NCI-H82 treated with DMSO at 0.1 percent for 48 hours (cell line): Measurements from ENCODE around the gene STAB2.
A peak's percentile ranks its signal among the peaks of the same experiment; 100 is the strongest.

Source experiments
- DNase-seq: peaks from one replicate; lab custom pipeline; 2025; ENCODE audit not compliant: unreplicated experiment; lab: John Stamatoyannopoulos, UW

Gene STAB2

GRCh38 chr12:103586132-103586531 lies 941 bp upstream of the STAB2 start:
- no peak for DNase-seq

GRCh38 chr12:103588680-103589079 lies 1.6 kb downstream of the STAB2 start:
- DNase-seq: no peak

- DNase-seq: no peak
Observed at GRCh38 chr12:103589517-103589916, 2.4 kb downstream of the STAB2 start.

DNA sequence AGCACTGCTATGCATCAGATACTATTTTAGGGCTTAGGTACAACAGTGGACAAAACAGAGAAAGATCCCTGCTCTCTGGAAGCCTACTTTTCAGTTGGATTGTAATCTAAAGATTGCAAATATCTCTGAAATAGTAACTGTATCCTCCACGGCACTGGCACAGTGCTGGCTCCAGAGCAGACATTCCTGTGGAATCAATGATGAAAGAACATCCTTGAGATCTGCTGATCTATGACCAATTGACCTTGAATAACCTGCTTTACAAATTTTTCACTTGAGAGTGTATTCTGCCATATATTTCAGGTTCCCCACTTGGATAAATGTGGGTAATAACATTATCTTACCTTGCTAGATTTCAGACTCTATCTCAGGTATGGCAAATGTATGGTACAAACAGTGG lies 3.2 kb downstream of the STAB2 start:
- DNase-seq: no peak

DNA sequence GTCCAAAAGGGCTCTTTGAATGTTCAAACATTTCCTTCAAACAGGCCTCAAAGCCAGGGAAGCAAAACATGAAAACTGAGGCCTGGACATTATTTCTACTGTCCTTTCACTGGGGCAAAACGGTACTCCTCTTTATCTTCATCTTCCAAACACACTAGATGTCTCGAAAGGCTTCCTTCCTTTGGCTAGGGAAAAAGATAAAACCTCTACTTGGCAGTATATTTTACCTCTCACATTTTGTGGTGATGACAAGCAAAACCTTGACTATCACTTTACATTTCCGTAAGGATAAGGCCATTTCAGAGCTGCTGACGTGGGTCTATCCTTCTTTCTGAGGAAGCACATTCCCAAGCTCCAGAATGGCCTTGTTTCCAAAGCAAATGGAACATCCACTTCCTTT lies 9.9 kb downstream of the STAB2 start:
- no peak for DNase-seq

DNA sequence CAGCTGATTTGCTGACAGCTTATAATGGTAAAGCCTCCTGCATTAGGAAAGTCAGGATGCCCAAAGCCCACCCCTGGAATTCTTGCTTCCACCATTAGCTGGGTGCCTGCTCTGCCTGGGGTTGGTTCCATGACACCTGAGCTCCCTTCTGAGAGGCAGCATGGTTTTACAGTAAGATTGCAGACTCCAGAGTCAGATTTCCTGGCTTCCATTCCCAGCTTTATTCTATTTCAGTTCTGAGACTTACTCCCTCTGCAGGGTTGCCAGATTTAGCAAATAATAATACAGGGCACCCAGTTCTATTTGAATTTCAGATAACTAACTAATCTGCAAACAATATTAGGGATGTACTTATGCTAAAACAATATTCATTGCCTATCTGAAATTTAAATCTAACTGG lies 12.2 kb downstream of the STAB2 start:
- no peak for DNase-seq

GRCh38 chr12:103600967-103601728 lies 14.1 kb downstream of the STAB2 start:
- DNase-seq: no peak

DNA sequence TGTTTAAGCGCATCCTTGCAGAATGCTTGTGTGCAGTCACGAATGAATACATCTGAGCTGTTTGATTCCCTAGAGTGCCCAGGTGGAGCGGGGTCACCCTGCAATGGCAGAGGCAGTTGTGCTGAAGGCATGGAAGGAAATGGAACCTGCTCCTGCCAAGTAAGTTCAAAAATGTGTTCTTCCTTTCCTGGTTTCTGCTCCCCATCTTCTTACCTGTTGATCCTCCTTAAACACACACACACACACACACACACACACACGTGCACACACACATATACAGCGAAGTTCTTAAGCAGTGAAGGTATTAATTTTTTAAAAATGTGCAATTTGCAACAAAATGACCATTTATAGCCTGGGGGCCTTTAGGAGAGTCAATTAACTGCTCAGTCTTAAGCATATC lies 33.3 kb downstream of the STAB2 start:
- no peak for DNase-seq

DNA sequence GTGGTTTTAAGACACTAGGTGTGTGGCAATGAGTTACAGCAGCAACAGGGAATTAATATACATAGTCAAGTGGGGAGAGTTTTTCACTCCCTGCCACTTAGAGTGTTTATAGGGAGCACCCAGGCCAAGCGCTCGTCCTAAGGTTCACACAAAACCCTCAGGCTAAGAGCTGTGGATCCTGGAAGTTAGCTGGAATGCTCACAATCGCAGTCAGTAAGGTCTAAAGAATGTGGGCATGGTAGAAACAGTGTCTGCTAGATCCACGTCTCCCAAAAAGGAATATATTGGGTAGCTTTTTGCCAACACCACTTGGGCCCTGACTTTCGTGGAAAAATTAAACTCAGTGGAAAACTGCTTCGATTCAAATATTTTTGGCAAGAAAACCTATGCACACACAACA lies 36.6 kb downstream of the STAB2 start:
- no peak for DNase-seq

GRCh38 chr12:103626498-103626897 lies 39.4 kb downstream of the STAB2 start:
- DNase-seq: no peak

GRCh38 chr12:103627189-103627855 lies 40.2 kb downstream of the STAB2 start:
- DNase-seq: no peak

DNA sequence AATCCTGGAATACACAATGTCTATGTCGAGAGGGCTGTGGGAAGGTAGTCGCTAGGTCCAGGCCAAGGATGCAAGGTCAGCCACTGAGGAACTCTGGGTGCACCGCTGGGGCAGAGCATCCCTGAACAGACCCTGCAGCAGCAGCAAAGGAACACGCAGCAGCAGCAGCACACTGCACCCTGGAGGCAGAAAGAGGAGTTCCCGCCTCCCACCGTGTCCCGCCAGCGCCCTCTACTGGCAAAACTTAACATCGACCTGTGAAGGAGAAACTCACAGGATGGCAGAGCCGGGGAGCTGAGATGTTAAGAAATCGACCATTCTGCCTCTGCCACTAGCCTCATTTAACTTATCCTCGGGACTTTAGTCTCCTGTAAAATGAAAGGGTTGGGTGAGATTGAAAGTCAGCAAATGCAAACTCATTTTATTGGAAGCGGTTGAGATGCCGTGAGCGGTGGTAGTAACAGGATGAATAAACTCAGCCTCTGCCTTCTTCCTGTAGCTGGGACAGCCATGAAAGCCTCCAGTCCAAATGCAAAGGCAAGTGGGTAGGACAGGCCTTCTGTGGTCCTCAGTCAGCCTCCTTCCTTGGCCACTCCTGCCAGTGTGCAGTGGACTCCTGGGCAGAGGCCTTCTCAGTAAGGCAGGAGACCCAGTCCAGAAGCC lies 45.6 kb downstream of the STAB2 start:
- peak; percentile 30 for DNase-seq

DNA sequence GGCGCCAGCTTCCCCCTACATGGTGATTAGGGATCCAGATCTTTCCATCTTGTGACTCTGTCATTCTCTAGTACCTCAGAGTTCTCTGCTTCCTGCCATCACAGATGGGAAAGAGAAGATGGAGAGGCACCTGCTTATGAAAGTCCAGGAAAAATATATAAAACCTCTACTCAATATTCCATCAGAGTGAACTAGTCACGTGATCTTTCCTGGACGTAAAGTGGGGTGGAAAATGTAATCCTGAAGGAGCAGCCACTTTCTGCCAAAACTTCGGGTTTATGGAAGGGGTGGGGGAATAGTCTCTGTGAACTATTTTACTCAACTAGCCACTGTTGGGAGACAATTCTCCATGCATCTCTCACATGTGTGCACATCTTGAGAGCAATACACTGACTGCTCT lies 47.7 kb downstream of the STAB2 start:
- no peak for DNase-seq

DNA sequence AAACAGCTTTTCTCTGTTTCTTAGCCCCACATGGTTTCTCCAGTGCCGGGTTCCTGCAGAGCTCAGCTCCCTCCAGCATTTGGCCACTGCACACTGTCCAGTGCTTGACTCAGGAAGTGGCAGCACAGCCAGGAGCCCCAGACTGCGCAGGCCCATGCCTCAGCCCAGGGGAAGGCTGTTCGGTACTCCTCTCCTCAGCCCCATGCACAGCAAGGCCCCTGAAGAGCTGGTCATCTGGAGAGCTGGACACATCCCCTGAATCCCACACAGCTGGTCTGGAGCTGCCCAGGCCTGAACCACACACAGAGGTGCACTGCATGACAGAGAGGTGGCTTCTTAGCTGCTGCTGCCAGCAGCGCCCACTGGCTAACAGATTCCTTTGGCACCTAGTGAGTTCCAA lies 48.3 kb downstream of the STAB2 start:
- DNase-seq: no peak

GRCh38 chr12:103637021-103637420 lies 49.9 kb downstream of the STAB2 start:
- DNase-seq: no peak

GRCh38 chr12:103637429-103637828 lies 50.4 kb downstream of the STAB2 start:
- no peak for DNase-seq

- no peak for DNase-seq
Observed at GRCh38 chr12:103639983-103640382, 52.9 kb downstream of the STAB2 start.

- no peak for DNase-seq
Observed at GRCh38 chr12:103640410-103640809, 53.3 kb downstream of the STAB2 start.

- DNase-seq: no peak
Observed at GRCh38 chr12:103640831-103641230, 53.8 kb downstream of the STAB2 start.

DNA sequence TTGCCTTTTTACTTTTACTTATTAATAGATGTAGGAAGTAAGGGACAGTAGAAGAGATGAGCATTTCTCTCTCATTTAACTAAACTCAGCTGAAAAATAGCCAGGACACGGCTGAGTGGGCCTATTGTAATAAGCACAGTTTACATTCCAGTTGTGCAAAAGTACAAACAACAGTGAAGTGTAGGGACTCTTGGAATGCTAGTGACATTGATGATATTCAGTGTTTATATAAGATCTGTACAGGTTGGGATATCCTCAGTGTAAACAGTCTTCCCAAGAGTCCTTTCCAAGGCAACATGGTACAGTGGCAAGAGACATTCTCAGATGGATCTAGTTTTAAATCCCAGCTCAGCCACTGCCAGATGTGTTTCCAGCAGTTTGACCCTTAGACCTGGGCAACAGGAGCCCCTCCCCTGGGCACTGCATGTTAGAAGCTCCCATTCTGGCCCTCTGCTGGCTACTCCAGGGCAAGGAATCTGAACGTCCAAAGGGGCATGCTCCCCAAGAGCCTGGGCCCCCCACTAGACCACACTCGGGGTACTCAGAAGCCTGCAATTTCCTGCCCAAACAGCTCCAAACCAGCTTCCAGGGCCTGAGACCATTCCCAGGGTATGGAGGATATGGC lies 55.3 kb downstream of the STAB2 start:
- DNase-seq: no peak

DNA sequence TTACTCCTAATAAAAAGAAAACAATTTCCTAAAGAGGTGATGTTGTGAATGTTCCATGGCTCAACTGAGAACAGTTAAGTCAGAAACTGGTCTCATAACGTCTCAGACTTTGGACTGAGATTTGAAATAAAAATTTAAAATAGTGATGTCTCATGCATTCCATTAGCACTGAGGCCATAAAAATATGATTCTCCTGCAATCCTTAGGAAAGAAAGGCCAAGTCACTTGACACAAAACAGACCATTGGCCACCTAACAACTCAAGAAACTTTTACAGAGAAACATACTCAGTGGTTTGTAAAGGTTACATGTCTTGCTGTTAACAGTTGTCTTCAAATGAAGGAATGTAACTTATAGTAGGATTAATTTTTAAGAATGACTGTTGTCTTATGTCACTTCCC lies 58.1 kb downstream of the STAB2 start:
- no peak for DNase-seq

DNA sequence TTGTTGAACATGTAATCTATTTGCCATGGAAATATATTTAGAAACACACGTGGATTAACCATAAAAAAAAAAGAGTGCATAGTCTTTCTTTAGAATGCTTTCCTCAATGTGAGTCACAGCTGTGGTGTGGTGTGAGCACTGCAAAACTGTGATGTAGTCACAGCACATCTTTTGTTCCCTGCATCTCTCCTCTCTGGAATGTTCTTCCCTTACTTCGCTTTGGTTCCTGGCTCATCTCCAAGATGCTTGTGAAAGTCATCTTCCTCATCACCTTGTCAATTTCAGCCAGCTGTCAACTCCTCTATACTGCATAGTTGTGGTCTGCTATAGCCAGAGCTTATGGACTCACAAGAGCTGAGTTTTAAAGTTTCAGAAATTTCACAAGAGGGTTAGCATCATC lies 60.2 kb downstream of the STAB2 start:
- no peak for DNase-seq
